Measurements from ENCODE around the gene GDPD4. TPM values are rescaled to one million over a fixed set of nuclear protein-coding genes. Genes with fewer than 3 reads are reported as not detected.
A peak's percentile ranks its signal among the peaks of the same experiment; 100 is the strongest.

GDPD4 gene
- total RNA-seq, 4 donors from 2014 or later = not detected

- Histone ChIP-seq H3K27me3 (no peaks in the 10 kb centered on the region), H3K4me3 (no peak overlapping the region), H3K4me1 (no peaks in the 10 kb centered on the region), H3K27ac (no peak overlapping the region), H3K9me3 (no peaks in the 10 kb centered on the region), H3K36me3 (peaks cover 0 to 26% of the 10 kb centered on the region in 2 donors)
- DNase-seq (no peak), ATAC-seq (no peak)
- intact Hi-C loops (cut with DNase I; ENCODE audit: low total_unique reads) (no loop called here), in situ Hi-C loops (cut with MboI; ENCODE audit: low sequenced_read_pairs in 4 of 4) (no loop called here)
- TF ChIP-seq POLR2A (IDR thresholded peaks at IDR 0.05) (no peak), CTCF (IDR thresholded peaks at IDR 0.05 in 4 of 5, conservative IDR thresholded peaks at IDR 0.05 in 1 of 5) (no peak)
Measured at GRCh38 chr11:77340501-77340900, 39.0 kb upstream of the GDPD4 start.

GRCh38 chr11:77332259-77332658, 30.8 kb upstream of the GDPD4 start:
- Histone ChIP-seq H3K27ac (no peak overlapping the region), H3K4me1 (no peaks in the 10 kb centered on the region), H3K27me3 (no peaks in the 10 kb centered on the region), H3K9me3 (no peaks in the 10 kb centered on the region), H3K4me3 (no peak overlapping the region), H3K36me3 (peaks cover 0 to 25% of the 10 kb centered on the region in 2 donors)
- no peak for DNase-seq
- in situ Hi-C loops (cut with MboI; ENCODE audit: low sequenced_read_pairs in 4 of 4) (no loop called here), intact Hi-C loops (cut with DNase I; ENCODE audit: low total_unique reads) (no loop called here)
- ATAC-seq = no peak
- TF ChIP-seq POLR2A (IDR thresholded peaks at IDR 0.05) = no peak
- TF ChIP-seq CTCF (IDR thresholded peaks at IDR 0.05 in 4 of 5, conservative IDR thresholded peaks at IDR 0.05 in 1 of 5) = no peak

DNA sequence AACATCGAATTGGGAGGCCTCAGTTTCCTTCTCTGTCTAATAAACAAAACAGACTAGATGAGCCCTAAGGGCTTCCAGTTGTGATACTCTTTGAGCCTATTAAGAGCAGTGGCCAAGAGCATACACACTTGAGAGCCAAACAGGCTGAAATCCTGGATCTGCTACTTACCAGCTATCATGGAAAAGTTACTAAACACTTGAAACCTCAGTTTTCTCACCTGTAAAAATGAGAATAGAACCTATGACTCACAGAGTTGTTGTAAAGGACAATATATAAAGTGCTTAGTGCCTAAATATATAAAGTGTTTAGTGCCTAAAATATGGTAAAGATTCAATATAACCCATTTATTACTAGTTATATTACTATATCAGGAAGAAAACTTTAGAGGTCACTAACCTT, 23.7 kb upstream of the GDPD4 start:
- ATAC-seq = no peak
- Histone ChIP-seq H3K36me3 (no peaks in the 10 kb centered on the region), H3K27me3 (no peaks in the 10 kb centered on the region), H3K27ac (no peak overlapping the region), H3K4me3 (no peak overlapping the region), H3K9me3 (no peaks in the 10 kb centered on the region), H3K4me1 (no peaks in the 10 kb centered on the region)
- in situ Hi-C loops (cut with MboI; ENCODE audit: low sequenced_read_pairs in 4 of 4) (no loop called here), intact Hi-C loops (cut with DNase I; ENCODE audit: low total_unique reads) (no loop called here)
- TF ChIP-seq CTCF (IDR thresholded peaks at IDR 0.05 in 4 of 5, conservative IDR thresholded peaks at IDR 0.05 in 1 of 5) (no peak), POLR2A (IDR thresholded peaks at IDR 0.05) (no peak)
- DNase-seq = no peak

GRCh38 chr11:77324508-77324907, 23.0 kb upstream of the GDPD4 start:
- Histone ChIP-seq H3K4me1 (no peaks in the 10 kb centered on the region), H3K9me3 (no peaks in the 10 kb centered on the region), H3K4me3 (no peak overlapping the region), H3K27ac (peak overlapping the region in 1 of 4 donors; percentile 24), H3K36me3 (no peaks in the 10 kb centered on the region), H3K27me3 (no peaks in the 10 kb centered on the region)
- in situ Hi-C loops (cut with MboI; ENCODE audit: low sequenced_read_pairs in 4 of 4) = no loop called here
- ATAC-seq (no peak), DNase-seq (no peak)
- TF ChIP-seq CTCF (IDR thresholded peaks at IDR 0.05 in 4 of 5, conservative IDR thresholded peaks at IDR 0.05 in 1 of 5) = no peak
- no peak for TF ChIP-seq POLR2A (IDR thresholded peaks at IDR 0.05)
- intact Hi-C loops (cut with DNase I; ENCODE audit: low total_unique reads) = no loop called here

- peak overlapping the region in 2 of 4 donors; percentile 24 to 56 for H3K27ac ChIP-seq
- no peaks in the 10 kb centered on the region for H3K9me3 ChIP-seq
- no peaks in the 10 kb centered on the region for H3K4me1 ChIP-seq
- DNase-seq (no peak), ATAC-seq (no peak)
- no peak for TF ChIP-seq POLR2A (IDR thresholded peaks at IDR 0.05)
- no peak for TF ChIP-seq CTCF (IDR thresholded peaks at IDR 0.05 in 4 of 5, conservative IDR thresholded peaks at IDR 0.05 in 1 of 5)
- H3K27me3 ChIP-seq = no peaks in the 10 kb centered on the region
- no peak overlapping the region for H3K4me3 ChIP-seq
- in situ Hi-C loops (cut with MboI; ENCODE audit: low sequenced_read_pairs in 4 of 4) = no loop called here
- intact Hi-C loops (cut with DNase I; ENCODE audit: low total_unique reads) = no loop called here
- H3K36me3 ChIP-seq = no peaks in the 10 kb centered on the region
Measured at GRCh38 chr11:77322926-77323590, 21.6 kb upstream of the GDPD4 start.
